Mucosa of rectum (tissue), 2 donors: Measurements from ENCODE around the gene PLEKHG4B.

Experiments used
- H3K27ac ChIP-seq, 2 donors: one replicate each; pipeline ENCODE4 v1.7.0; 2013; ENCODE audit warnings: inconsistent platforms in 2 of 2, low read depth in 2 of 2, low read length in 2 of 2
- H3K27me3 ChIP-seq, 2 donors: one replicate each; pipeline ENCODE4 v1.7.0; 2013; ENCODE audit warnings: low read length in 2 of 2; ENCODE audit not compliant: control insufficient read depth in 2 of 2, insufficient read depth in 2 of 2
- H3K36me3 ChIP-seq, 2 donors: one replicate each; pipeline ENCODE4 v1.7.0; 2013; ENCODE audit warnings: low read length in 2 of 2; ENCODE audit not compliant: control insufficient read depth in 2 of 2, insufficient read depth in 2 of 2
- H3K4me1 ChIP-seq, 2 donors: one replicate each; pipeline ENCODE4 v1.7.0; 2013; ENCODE audit warnings: low read length in 2 of 2, mild to moderate bottlenecking in 1 of 2; ENCODE audit not compliant: control insufficient read depth in 2 of 2, insufficient read depth in 2 of 2
- H3K4me3 ChIP-seq, 2 donors: one replicate each; pipeline ENCODE4 v1.7.0; 2013; ENCODE audit warnings: low read length in 2 of 2
- H3K9ac ChIP-seq, 2 donors: one replicate each; pipeline ENCODE4 v1.7.0; 2013; ENCODE audit warnings: low read length in 2 of 2, low read depth in 1 of 2, mild to moderate bottlenecking in 1 of 2
- H3K9me3 ChIP-seq, 2 donors: one replicate each; pipeline ENCODE4 v1.7.0; 2013; ENCODE audit warnings: low read length in 2 of 2; ENCODE audit not compliant: control insufficient read depth in 2 of 2
- donor health status: healthy.
- donor health status: Normal muscosa, but diverticular disease.

The PLEKHG4B gene

GRCh38 chr5:75331-76320, 16.3 kb upstream of the PLEKHG4B start:
- no peaks in the 10 kb centered on the region for H3K4me1 ChIP-seq
- no peak overlapping the region for H3K4me3 ChIP-seq
- no peaks in the 10 kb centered on the region for H3K9me3 ChIP-seq
- no peaks in the 10 kb centered on the region for H3K36me3 ChIP-seq
- H3K27me3 ChIP-seq = peaks cover 3 to 7% of the 10 kb centered on the region in 2 donors
- no peak overlapping the region for H3K9ac ChIP-seq
- no peak overlapping the region for H3K27ac ChIP-seq

DNA sequence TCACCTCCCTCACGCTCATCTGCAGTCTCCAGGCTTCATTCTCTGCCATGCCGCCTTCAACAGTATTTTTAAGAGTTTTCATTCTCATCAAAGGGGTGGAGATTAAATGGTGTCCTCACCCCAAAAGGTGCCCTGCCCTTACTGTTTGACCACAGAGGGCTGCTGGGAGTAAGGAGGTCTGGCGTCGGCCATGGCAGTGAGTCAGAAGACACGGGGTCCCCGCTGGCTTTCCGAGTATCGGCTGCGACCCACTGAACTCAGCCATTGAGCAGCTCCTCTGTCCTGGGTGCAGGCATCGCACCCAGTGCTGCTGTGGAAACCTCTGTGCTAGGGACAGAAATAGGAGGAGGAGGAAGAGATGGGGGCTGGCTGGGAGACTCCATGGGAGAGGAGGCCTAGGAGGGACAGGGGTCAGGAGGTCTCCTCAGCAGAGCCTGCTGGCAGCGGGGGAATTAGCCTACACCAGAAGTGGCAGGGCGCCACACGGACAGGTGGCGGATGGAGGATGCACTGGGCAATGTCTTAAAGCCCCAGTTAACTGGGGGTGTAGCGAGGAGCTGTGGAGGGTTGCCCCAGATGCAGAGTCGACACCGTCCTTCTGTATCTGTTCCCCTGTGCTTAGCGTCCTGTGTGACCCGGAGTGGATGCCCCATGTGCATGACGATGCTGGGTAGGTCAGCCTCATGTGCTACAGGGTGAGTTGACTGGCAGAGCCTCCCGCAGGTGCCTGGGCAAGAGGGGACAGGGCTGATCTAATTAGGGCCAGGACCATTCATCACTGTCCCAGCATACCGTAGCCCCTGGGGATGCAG, 15.4 kb upstream of the PLEKHG4B start:
- H3K27me3 ChIP-seq = peaks cover 3 to 7% of the 10 kb centered on the region in 2 donors
- H3K9me3 ChIP-seq = no peaks in the 10 kb centered on the region
- H3K36me3 ChIP-seq = no peaks in the 10 kb centered on the region
- no peak overlapping the region for H3K27ac ChIP-seq
- no peak overlapping the region for H3K4me3 ChIP-seq
- H3K4me1 ChIP-seq = no peaks in the 10 kb centered on the region
- H3K9ac ChIP-seq = no peak overlapping the region

GRCh38 chr5:77170-77501, 14.8 kb upstream of the PLEKHG4B start:
- Histone ChIP-seq H3K4me1 (no peaks in the 10 kb centered on the region), H3K27me3 (peaks cover 6 to 7% of the 10 kb centered on the region in 2 donors), H3K9me3 (no peaks in the 10 kb centered on the region), H3K4me3 (no peak overlapping the region), H3K36me3 (no peaks in the 10 kb centered on the region), H3K9ac (no peak overlapping the region), H3K27ac (no peak overlapping the region)

- Histone ChIP-seq H3K27ac (no peak overlapping the region), H3K9ac (no peak overlapping the region), H3K36me3 (no peaks in the 10 kb centered on the region), H3K27me3 (peaks cover 3 to 7% of the 10 kb centered on the region in 2 donors), H3K4me1 (no peaks in the 10 kb centered on the region), H3K9me3 (no peaks in the 10 kb centered on the region), H3K4me3 (no peak overlapping the region)
Observed at GRCh38 chr5:77546-77945, 14.4 kb upstream of the PLEKHG4B start.

GRCh38 chr5:77957-78804, 13.8 kb upstream of the PLEKHG4B start:
- H3K27me3 ChIP-seq = peaks cover 3 to 7% of the 10 kb centered on the region in 2 donors
- no peak overlapping the region for H3K9ac ChIP-seq

GRCh38 chr5:78805-79149, 13.2 kb upstream of the PLEKHG4B start:
- no peaks in the 10 kb centered on the region for H3K36me3 ChIP-seq
- no peaks in the 10 kb centered on the region for H3K4me1 ChIP-seq
- H3K27ac ChIP-seq = no peak overlapping the region
- H3K4me3 ChIP-seq = no peak overlapping the region
- no peak overlapping the region for H3K9ac ChIP-seq
- peaks cover 3 to 7% of the 10 kb centered on the region in 2 donors for H3K27me3 ChIP-seq
- H3K9me3 ChIP-seq = no peaks in the 10 kb centered on the region

More at GRCh38 chr5:77957-78804, 13.8 kb upstream of the PLEKHG4B start:
- H3K4me1 ChIP-seq = no peaks in the 10 kb centered on the region
- H3K27ac ChIP-seq = no peak overlapping the region
- H3K9me3 ChIP-seq = no peaks in the 10 kb centered on the region
- no peaks in the 10 kb centered on the region for H3K36me3 ChIP-seq
- no peak overlapping the region for H3K4me3 ChIP-seq

GRCh38 chr5:79263-79662, 12.7 kb upstream of the PLEKHG4B start:
- Histone ChIP-seq H3K4me1 (no peaks in the 10 kb centered on the region), H3K4me3 (no peak overlapping the region), H3K27ac (no peak overlapping the region), H3K27me3 (peaks cover 3 to 7% of the 10 kb centered on the region in 2 donors), H3K9me3 (no peaks in the 10 kb centered on the region), H3K9ac (no peak overlapping the region), H3K36me3 (no peaks in the 10 kb centered on the region)

DNA sequence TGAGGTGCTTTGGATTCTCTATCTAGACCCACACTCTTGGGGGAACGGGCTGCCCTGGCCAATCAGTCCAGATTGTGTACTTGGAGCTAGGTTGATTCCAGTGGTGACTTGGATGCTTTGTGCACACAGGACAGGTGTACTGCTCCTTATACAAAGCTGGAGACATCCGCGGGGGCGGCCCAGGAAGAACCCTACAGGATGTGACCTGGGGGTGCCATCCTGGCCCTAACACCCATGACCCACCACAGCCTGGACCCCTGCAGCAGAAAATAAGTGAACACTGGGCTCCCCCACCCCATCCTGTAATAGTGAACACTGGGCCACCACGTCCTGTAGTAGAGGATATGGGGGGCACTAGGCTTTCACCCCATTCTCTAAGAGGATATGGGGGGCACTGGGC, 12.1 kb upstream of the PLEKHG4B start:
- Histone ChIP-seq H3K36me3 (no peaks in the 10 kb centered on the region), H3K27ac (no peak overlapping the region), H3K9me3 (no peaks in the 10 kb centered on the region), H3K27me3 (peaks cover 3 to 7% of the 10 kb centered on the region in 2 donors), H3K4me3 (no peak overlapping the region), H3K4me1 (no peaks in the 10 kb centered on the region), H3K9ac (no peak overlapping the region)

DNA sequence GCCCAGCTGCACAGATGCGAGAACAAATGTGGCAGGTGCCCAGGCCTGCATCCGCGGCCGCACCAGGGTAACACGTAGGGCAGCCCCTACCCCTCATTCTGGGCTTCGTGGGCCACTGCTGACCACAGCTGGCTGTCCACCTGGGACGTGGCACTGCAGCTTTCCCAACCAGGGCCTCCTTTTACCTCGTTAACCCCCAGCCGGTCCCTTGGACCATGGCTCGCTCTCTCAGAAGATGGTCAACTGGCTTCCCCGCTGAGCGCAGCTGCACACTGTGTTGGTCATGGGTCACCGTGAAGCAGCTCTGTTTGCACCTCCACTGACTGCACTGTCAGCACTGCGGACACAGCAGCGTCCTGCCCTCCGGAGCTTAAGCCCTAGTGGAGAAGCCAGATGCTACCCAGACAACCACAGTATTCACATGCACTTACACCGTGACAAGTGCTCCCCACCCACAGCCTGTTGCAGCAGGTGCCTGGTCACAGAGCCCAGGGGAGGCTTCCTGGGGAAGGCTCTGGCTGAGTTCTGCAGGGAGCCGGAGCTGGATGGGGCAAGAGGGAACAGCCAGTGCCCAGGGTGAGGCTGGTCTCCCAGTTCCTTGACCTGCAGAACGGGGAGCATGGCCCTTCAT, 10.5 kb upstream of the PLEKHG4B start:
- Histone ChIP-seq H3K27ac (no peak overlapping the region), H3K4me3 (no peak overlapping the region), H3K4me1 (no peaks in the 10 kb centered on the region), H3K9me3 (no peaks in the 10 kb centered on the region), H3K27me3 (peaks cover 3% of the 10 kb centered on the region in 2 donors), H3K36me3 (no peaks in the 10 kb centered on the region), H3K9ac (no peak overlapping the region)
